Endothelial cell of umbilical vein (primary cell): ENCODE data around the gene ATP8A2. TPM values are rescaled to one million over a fixed set of nuclear protein-coding genes. Genes with fewer than 3 reads are reported as not detected.

Source experiments
- BruUV-seq: library from RNA; stranded (reverse); fragments of 400-500 nt; replicated peaks from 2 replicates; lab custom pipeline; 2021; lab: Mats Ljungman, UMichigan
- CTCF ChIA-PET: fragments of 300-600, 350-600 bp; sonication (Branson Sonifier 250); formaldehyde crosslinking; loops from one replicate; lab custom pipeline; 2021; ENCODE audit warnings: antibody characterized with exemption, inconsistent platforms; lab: Charles Lee
- POLR2A ChIA-PET: fragments of 300-600, 350-600 bp; sonication (Branson Sonifier 250); formaldehyde crosslinking; loops from one replicate; lab custom pipeline; 2021; ENCODE audit warnings: antibody characterized with exemption, inconsistent platforms; lab: Charles Lee
- DNase-seq: peaks from one replicate; pipeline ENCODE4 v3.0.0-alpha.2; 2011; ENCODE audit warnings: low read depth, low spot score
- FAIRE-seq: peaks from 2 replicates; lab custom pipeline; 2011; peaks lifted over from hg19 to GRCh38; lab: Jason Lieb, UNC
- H2AFZ ChIP-seq: 2 replicates; pipeline ENCODE4 v1.6.0; 2012; ENCODE audit warnings: low read depth, low read length, control low read depth, inconsistent platforms
- H3K27ac ChIP-seq: 2 replicates; pipeline ENCODE4 v1.5.1; 2011; ENCODE audit warnings: low read depth, mild to moderate bottlenecking, control low read depth, low read length, moderate library complexity; ENCODE audit not compliant: insufficient read depth
- H3K27me3 ChIP-seq, 2 experiments: 2 replicates each; pipeline versions ENCODE4 v1.6.0 to v1.6.1; 2011; ENCODE audit warnings: low read length in 2 of 2, mixed read lengths in 1 of 2; ENCODE audit not compliant: control insufficient read depth in 2 of 2, insufficient read depth in 2 of 2
- H3K36me3 ChIP-seq, 2 experiments: 2 replicates in 1 of 2; 3 replicates in 1 of 2; pipeline ENCODE4 v1.5.1; 2011; ENCODE audit warnings: low read length in 2 of 2, mild to moderate bottlenecking in 1 of 2, moderate library complexity in 1 of 2; ENCODE audit not compliant: control insufficient read depth in 2 of 2, insufficient read depth in 2 of 2; ENCODE audit errors: extremely low read depth in 1 of 2
- H3K4me1 ChIP-seq: 3 replicates; pipeline ENCODE4 v1.5.1; 2011; ENCODE audit warnings: mild to moderate bottlenecking, low read length; ENCODE audit not compliant: control insufficient read depth, insufficient read depth; ENCODE audit errors: extremely low read depth
- H3K4me2 ChIP-seq: 2 replicates; pipeline ENCODE4 v1.6.1; 2011; ENCODE audit warnings: low read length, control low read depth, mixed read lengths; ENCODE audit not compliant: insufficient read depth
- H3K4me3 ChIP-seq, 3 experiments: fragments of 200-600 bp in 1 of 3; sonication (generic), shearing (Covaris generic) in 1 of 3; replicated peaks in 1 of 3; 2 replicates each; pipeline ENCODE4 v1.5.1; 2011 to 2016; ENCODE audit warnings: control low read depth in 3 of 3, low read length in 3 of 3, mild to moderate bottlenecking in 2 of 3, inconsistent platforms in 1 of 3, low read depth in 1 of 3, moderate library complexity in 1 of 3; ENCODE audit not compliant: insufficient read depth in 1 of 3
- H3K79me2 ChIP-seq: 2 replicates; pipeline ENCODE4 v1.6.0; 2012; ENCODE audit warnings: low read length, inconsistent platforms; ENCODE audit not compliant: control insufficient read depth, insufficient read depth
- H3K9ac ChIP-seq: replicated peaks from 2 replicates; pipeline ENCODE3; 2011; ENCODE audit warnings: low read length, control low read depth; ENCODE audit not compliant: insufficient read depth; ENCODE audit errors: extremely low read depth
- H3K9me1 ChIP-seq: replicated peaks from 3 replicates; pipeline ENCODE4 v1.6.0; 2011; ENCODE audit warnings: mild to moderate bottlenecking, low read length; ENCODE audit not compliant: control insufficient read depth, insufficient read depth; ENCODE audit errors: extremely low read depth
- H3K9me3 ChIP-seq: replicated peaks from 2 replicates; pipeline ENCODE4 v1.5.1; 2012; ENCODE audit warnings: low read length, inconsistent platforms; ENCODE audit not compliant: control insufficient read depth, insufficient read depth
- H4K20me1 ChIP-seq: replicated peaks from 2 replicates; pipeline ENCODE3; 2011; ENCODE audit warnings: mild to moderate bottlenecking, low read length; ENCODE audit not compliant: control insufficient read depth, insufficient read depth; ENCODE audit errors: extremely low read depth
- EZH2 ChIP-seq: IDR thresholded peaks from 2 replicates; pipeline ENCODE4 v1.6.1; 2012; ENCODE audit warnings: borderline replicate concordance, low read depth, mild to moderate bottlenecking, moderate library complexity, low read length, inconsistent platforms; ENCODE audit not compliant: severe bottlenecking
- FOS ChIP-seq: IDR thresholded peaks from 2 replicates; pipeline ENCODE4 v1.6.1; 2011; ENCODE audit warnings: mild to moderate bottlenecking, low read length, moderate library complexity, borderline replicate concordance; ENCODE audit not compliant: insufficient read depth
- GATA2 ChIP-seq: IDR thresholded peaks from 2 replicates; pipeline ENCODE4 v1.7.0; 2011; ENCODE audit warnings: low read depth, mild to moderate bottlenecking, moderate library complexity, mixed read lengths, low read length; ENCODE audit not compliant: insufficient read length, insufficient read depth
- JUN ChIP-seq: IDR thresholded peaks from 2 replicates; pipeline ENCODE4 v1.6.1; 2011; ENCODE audit warnings: borderline replicate concordance, low read depth; ENCODE audit not compliant: insufficient read length, insufficient read depth
- MYC ChIP-seq: IDR thresholded peaks from one replicate; pipeline ENCODE4 v1.6.1; 2011; ENCODE audit warnings: mild to moderate bottlenecking, low read depth, low read length
- POLR2A ChIP-seq: IDR thresholded peaks from 2 replicates; pipeline ENCODE4 v1.6.1; 2012; ENCODE audit warnings: low read depth, mild to moderate bottlenecking, control low read depth, low read length
- POLR2AphosphoS5 ChIP-seq: IDR thresholded peaks from 2 replicates; pipeline ENCODE4 v1.6.1; 2012; ENCODE audit warnings: low read depth, mild to moderate bottlenecking, control low read depth, low read length, moderate library complexity; ENCODE audit not compliant: insufficient read depth
- dilution Hi-C: fragments of 300-500 bp; cut with MboI; formaldehyde crosslinking; loops from one replicate; pipeline ENCODE4 v1.15.0; 2019; ENCODE audit warnings: low sequenced_read_pairs; ENCODE audit not compliant: extremely low pct_ligation_motif_present
- intact Hi-C: fragments of 100-400 bp; cut with micrococcal nuclease; formaldehyde crosslinking; loops from one replicate; pipeline ENCODE4 v1.10.0; 2022
- polyA plus RNA-seq, 4 experiments: library from polyadenylated mRNA; depleted of rRNA in 3 of 4; stranded (reverse) in 3 of 4; unstranded in 1 of 4; fragments of >200 nt; gene quantifications; 2 replicates each; pipeline versions ENCODE4 v1.2.1 to v1.2.3, GENCODE V29; 2011 to 2012; ENCODE audit warnings: missing spikeins in 1 of 4
- total RNA-seq: library from RNA; stranded (reverse); gene quantifications from 2 replicates; pipeline ENCODE4 v1.2.3, GENCODE V29; 2021
- TF ChIP-seq, protein P1 (sequence below), 2 donors: IDR thresholded peaks; 1 replicate in 1 of 2; 2 replicates in 1 of 2; pipeline ENCODE4 v1.5.1; 2011; ENCODE audit warnings: low read length in 2 of 2, mild to moderate bottlenecking in 2 of 2, moderate library complexity in 2 of 2, control low read depth in 1 of 2, inconsistent platforms in 1 of 2, low read depth in 1 of 2; ENCODE audit not compliant: insufficient read depth in 1 of 2; ENCODE audit errors: extremely low read depth in 1 of 2
- TF ChIP-seq, protein P2 (sequence below): IDR thresholded peaks from 2 replicates; pipeline ENCODE4 v1.6.1; 2011; ENCODE audit not compliant: insufficient read depth, insufficient read length

ATP8A2 gene
- total and polyA plus RNA-seq, 2 donors (not counting 3 experiments of a cell fraction or from before 2014, with no cell fraction given) = 0.11 to 0.49 TPM

DNA sequence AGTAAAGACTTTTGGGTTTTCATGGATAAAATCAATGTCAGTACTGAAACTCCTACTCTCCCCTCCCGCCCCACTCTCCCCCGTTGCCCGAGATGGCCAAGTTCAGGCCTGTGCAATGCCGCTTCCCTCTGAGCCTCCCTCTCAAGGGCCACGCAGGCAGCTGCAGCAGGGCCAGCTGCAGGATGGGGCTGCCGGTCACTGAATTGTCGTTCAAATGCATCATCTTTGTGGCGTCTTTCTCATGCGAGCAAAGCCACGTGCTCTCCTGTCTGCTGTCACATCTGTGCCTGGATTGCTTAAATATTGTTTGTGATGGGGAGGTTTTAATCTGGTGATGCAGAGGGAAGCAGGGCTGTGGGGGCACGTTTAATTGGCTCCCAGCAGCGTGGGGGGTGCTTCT lies 653.4 kb downstream of the ATP8A2 start:
- Histone ChIP-seq H3K9me1 (no peaks in the 10 kb centered on the region), H3K4me2 (no peak overlapping the region), H3K4me1 (peaks cover 31% of the 10 kb centered on the region), H3K27ac (no peak overlapping the region), H3K36me3 (no peaks in the 10 kb centered on the region), H3K79me2 (no peaks in the 10 kb centered on the region), H2AFZ (no peak overlapping the region), H3K9me3 (no peaks in the 10 kb centered on the region), H3K27me3 (no peaks in the 10 kb centered on the region), H3K9ac (no peak overlapping the region), H3K4me3 (no peak overlapping the region), H4K20me1 (no peaks in the 10 kb centered on the region)
- POLR2A ChIA-PET = no interaction called here
- CTCF ChIA-PET = interaction anchor here (0.5 to 1.9 kb wide), 6 partner anchors 11 to 44 kb away, joined by 3 to 6 read pairs (median 4); no protein-coding TSS in a partner anchor
- intact Hi-C loops = loop anchor here (5.0 kb wide), 1 partner anchor 247 kb away; no protein-coding TSS in a partner anchor
- FAIRE-seq (no peak), DNase-seq (no peak)
- dilution Hi-C loops = no loop called here
- TF ChIP-seq, protein P1, sequence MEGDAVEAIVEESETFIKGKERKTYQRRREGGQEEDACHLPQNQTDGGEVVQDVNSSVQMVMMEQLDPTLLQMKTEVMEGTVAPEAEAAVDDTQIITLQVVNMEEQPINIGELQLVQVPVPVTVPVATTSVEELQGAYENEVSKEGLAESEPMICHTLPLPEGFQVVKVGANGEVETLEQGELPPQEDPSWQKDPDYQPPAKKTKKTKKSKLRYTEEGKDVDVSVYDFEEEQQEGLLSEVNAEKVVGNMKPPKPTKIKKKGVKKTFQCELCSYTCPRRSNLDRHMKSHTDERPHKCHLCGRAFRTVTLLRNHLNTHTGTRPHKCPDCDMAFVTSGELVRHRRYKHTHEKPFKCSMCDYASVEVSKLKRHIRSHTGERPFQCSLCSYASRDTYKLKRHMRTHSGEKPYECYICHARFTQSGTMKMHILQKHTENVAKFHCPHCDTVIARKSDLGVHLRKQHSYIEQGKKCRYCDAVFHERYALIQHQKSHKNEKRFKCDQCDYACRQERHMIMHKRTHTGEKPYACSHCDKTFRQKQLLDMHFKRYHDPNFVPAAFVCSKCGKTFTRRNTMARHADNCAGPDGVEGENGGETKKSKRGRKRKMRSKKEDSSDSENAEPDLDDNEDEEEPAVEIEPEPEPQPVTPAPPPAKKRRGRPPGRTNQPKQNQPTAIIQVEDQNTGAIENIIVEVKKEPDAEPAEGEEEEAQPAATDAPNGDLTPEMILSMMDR (IDR thresholded peaks at IDR 0.05; ENCODE audit: extremely low read depth in 1 of 2, insufficient read depth in 1 of 2, low read depth in 1 of 2, low read length in 2 of 2) = no peak
- no peak for TF ChIP-seq MYC
- TF ChIP-seq POLR2A = no peak
- no peak for TF ChIP-seq JUN
- TF ChIP-seq POLR2AphosphoS5 = no peak
- TF ChIP-seq EZH2 = no peak
- TF ChIP-seq FOS = no peak
- no peak for TF ChIP-seq GATA2
- TF ChIP-seq, protein P2, sequence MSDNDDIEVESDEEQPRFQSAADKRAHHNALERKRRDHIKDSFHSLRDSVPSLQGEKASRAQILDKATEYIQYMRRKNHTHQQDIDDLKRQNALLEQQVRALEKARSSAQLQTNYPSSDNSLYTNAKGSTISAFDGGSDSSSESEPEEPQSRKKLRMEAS = no peak
- no TSS peak for BruUV-seq
